ENCODE results near the gene GPC3. TPM values are rescaled to one million over a fixed set of nuclear protein-coding genes. Genes with fewer than 3 reads are reported as not detected.

GPC3 gene
- total RNA-seq, 1 experiment from 2014 or later: 32.4 TPM

GRCh38 chrX:133868250-133868649, 117.1 kb downstream of the GPC3 start:
- Mint-ChIP-seq H3K27me3 (ENCODE audit: low read depth) (no peaks in the 10 kb centered on the region; the same call in 1 of the 2 replicates), H3K27ac (no peak overlapping the region), H3K36me3 (no peaks in the 10 kb centered on the region), H3K9me3 (no peaks in the 10 kb centered on the region), H3K4me3 (no peak overlapping the region), H3K4me1 (peaks cover 23% of the 10 kb centered on the region)
- ChIA-PET POLR2A (no interaction called here), CTCF (interaction anchor here (0.9 kb wide), 1 partner anchor 29 kb away, joined by 4 read pairs; no protein-coding TSS in a partner anchor)
- no peak for DNase-seq (ENCODE audit: low spot score)
- TF ChIP-seq, protein P1, sequence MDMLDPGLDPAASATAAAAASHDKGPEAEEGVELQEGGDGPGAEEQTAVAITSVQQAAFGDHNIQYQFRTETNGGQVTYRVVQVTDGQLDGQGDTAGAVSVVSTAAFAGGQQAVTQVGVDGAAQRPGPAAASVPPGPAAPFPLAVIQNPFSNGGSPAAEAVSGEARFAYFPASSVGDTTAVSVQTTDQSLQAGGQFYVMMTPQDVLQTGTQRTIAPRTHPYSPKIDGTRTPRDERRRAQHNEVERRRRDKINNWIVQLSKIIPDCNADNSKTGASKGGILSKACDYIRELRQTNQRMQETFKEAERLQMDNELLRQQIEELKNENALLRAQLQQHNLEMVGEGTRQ (CRISPR knock-in tag; IDR thresholded peaks at IDR 0.05): no peak
- no peak for TF ChIP-seq PRRX2 (CRISPR knock-in tag; IDR thresholded peaks at IDR 0.05)
- TF ChIP-seq E2F4 (CRISPR knock-in tag; IDR thresholded peaks at IDR 0.05; ENCODE audit: borderline replicate concordance, low read depth): no peak
- TF ChIP-seq, protein P2, sequence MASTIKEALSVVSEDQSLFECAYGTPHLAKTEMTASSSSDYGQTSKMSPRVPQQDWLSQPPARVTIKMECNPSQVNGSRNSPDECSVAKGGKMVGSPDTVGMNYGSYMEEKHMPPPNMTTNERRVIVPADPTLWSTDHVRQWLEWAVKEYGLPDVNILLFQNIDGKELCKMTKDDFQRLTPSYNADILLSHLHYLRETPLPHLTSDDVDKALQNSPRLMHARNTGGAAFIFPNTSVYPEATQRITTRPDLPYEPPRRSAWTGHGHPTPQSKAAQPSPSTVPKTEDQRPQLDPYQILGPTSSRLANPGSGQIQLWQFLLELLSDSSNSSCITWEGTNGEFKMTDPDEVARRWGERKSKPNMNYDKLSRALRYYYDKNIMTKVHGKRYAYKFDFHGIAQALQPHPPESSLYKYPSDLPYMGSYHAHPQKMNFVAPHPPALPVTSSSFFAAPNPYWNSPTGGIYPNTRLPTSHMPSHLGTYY (CRISPR knock-in tag; IDR thresholded peaks at IDR 0.05): no peak
- TF ChIP-seq HMGA2 (CRISPR knock-in tag; IDR thresholded peaks at IDR 0.05): no peak
- TF ChIP-seq, protein P3, sequence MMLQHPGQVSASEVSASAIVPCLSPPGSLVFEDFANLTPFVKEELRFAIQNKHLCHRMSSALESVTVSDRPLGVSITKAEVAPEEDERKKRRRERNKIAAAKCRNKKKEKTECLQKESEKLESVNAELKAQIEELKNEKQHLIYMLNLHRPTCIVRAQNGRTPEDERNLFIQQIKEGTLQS (CRISPR knock-in tag; conservative IDR thresholded peaks at IDR 0.05): no peak
- no peak for TF ChIP-seq NFATC4 (CRISPR knock-in tag; IDR thresholded peaks at IDR 0.05)
- no peak for TF ChIP-seq SMAD4 (CRISPR knock-in tag; IDR thresholded peaks at IDR 0.05)
- no peak for TF ChIP-seq ATF6 (CRISPR knock-in tag; IDR thresholded peaks at IDR 0.05)
- no peak for TF ChIP-seq CREM (CRISPR knock-in tag; IDR thresholded peaks at IDR 0.05)
- TF ChIP-seq, protein P4, sequence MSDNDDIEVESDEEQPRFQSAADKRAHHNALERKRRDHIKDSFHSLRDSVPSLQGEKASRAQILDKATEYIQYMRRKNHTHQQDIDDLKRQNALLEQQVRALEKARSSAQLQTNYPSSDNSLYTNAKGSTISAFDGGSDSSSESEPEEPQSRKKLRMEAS (CRISPR knock-in tag; IDR thresholded peaks at IDR 0.05): no peak
- no peak for TF ChIP-seq TEAD1 (CRISPR knock-in tag; IDR thresholded peaks at IDR 0.05)
- TF ChIP-seq ZNF317 (CRISPR knock-in tag; IDR thresholded peaks at IDR 0.05; ENCODE audit: borderline replicate concordance, low read depth): no peak
- TF ChIP-seq TCF7 (CRISPR knock-in tag; IDR thresholded peaks at IDR 0.05; ENCODE audit: low read depth): no peak
- no peak for TF ChIP-seq IRF1 (CRISPR knock-in tag; IDR thresholded peaks at IDR 0.05)
- ATAC-seq: no peak

GRCh38 chrX:133865761-133866471, 119.5 kb downstream of the GPC3 start:
- no peaks in the 10 kb centered on the region for H3K9me3 Mint-ChIP-seq
- CTCF ChIA-PET: interaction anchor here (0.9 to 1.1 kb wide), 2 partner anchors 27 to 73 kb away, joined by 5 to 6 read pairs; no protein-coding TSS in a partner anchor
- DNase-seq (ENCODE audit: low spot score) (no peak), ATAC-seq (no peak; the same call in 1 of the 2 replicates)
- H3K4me1 Mint-ChIP-seq: peaks cover 23% of the 10 kb centered on the region
- H3K27me3 Mint-ChIP-seq (ENCODE audit: low read depth): no peaks in the 10 kb centered on the region; the same call in 1 of the 2 replicates
- POLR2A ChIA-PET: no interaction called here
- H3K4me3 Mint-ChIP-seq: no peak overlapping the region
- no peaks in the 10 kb centered on the region for H3K36me3 Mint-ChIP-seq
- no peak overlapping the region for H3K27ac Mint-ChIP-seq
- no peak for TF ChIP-seq ZNF317 (CRISPR knock-in tag; IDR thresholded peaks at IDR 0.05; ENCODE audit: borderline replicate concordance, low read depth)
- TF ChIP-seq ZNF219 (CRISPR knock-in tag; IDR thresholded peaks at IDR 0.05; ENCODE audit: borderline replicate concordance): no peak
- TF ChIP-seq STAT6 (CRISPR knock-in tag; conservative IDR thresholded peaks at IDR 0.05; ENCODE audit: low read depth): no peak
- TF ChIP-seq, protein P5, sequence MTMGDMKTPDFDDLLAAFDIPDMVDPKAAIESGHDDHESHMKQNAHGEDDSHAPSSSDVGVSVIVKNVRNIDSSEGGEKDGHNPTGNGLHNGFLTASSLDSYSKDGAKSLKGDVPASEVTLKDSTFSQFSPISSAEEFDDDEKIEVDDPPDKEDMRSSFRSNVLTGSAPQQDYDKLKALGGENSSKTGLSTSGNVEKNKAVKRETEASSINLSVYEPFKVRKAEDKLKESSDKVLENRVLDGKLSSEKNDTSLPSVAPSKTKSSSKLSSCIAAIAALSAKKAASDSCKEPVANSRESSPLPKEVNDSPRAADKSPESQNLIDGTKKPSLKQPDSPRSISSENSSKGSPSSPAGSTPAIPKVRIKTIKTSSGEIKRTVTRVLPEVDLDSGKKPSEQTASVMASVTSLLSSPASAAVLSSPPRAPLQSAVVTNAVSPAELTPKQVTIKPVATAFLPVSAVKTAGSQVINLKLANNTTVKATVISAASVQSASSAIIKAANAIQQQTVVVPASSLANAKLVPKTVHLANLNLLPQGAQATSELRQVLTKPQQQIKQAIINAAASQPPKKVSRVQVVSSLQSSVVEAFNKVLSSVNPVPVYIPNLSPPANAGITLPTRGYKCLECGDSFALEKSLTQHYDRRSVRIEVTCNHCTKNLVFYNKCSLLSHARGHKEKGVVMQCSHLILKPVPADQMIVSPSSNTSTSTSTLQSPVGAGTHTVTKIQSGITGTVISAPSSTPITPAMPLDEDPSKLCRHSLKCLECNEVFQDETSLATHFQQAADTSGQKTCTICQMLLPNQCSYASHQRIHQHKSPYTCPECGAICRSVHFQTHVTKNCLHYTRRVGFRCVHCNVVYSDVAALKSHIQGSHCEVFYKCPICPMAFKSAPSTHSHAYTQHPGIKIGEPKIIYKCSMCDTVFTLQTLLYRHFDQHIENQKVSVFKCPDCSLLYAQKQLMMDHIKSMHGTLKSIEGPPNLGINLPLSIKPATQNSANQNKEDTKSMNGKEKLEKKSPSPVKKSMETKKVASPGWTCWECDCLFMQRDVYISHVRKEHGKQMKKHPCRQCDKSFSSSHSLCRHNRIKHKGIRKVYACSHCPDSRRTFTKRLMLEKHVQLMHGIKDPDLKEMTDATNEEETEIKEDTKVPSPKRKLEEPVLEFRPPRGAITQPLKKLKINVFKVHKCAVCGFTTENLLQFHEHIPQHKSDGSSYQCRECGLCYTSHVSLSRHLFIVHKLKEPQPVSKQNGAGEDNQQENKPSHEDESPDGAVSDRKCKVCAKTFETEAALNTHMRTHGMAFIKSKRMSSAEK (CRISPR knock-in tag; IDR thresholded peaks at IDR 0.05; ENCODE audit: borderline replicate concordance): no peak
- TF ChIP-seq SMAD3 (CRISPR knock-in tag; IDR thresholded peaks at IDR 0.05; ENCODE audit: borderline replicate concordance): no peak
- TF ChIP-seq ZBTB21 (CRISPR knock-in tag; IDR thresholded peaks at IDR 0.05; ENCODE audit: borderline replicate concordance): no peak
